HG02678 (cell line): Measurements from ENCODE around the gene MAG.
A peak's percentile ranks its signal among the peaks of the same experiment; 100 is the strongest.

Experiments used
- ATAC-seq: cut with Tn5 transposase; IDR thresholded peaks from one replicate; pipeline ENCODE4 v1.9.1; 2021; ENCODE audit warnings: mild to moderate bottlenecking, moderate library complexity; ENCODE audit not compliant: unreplicated experiment

The MAG gene

DNA sequence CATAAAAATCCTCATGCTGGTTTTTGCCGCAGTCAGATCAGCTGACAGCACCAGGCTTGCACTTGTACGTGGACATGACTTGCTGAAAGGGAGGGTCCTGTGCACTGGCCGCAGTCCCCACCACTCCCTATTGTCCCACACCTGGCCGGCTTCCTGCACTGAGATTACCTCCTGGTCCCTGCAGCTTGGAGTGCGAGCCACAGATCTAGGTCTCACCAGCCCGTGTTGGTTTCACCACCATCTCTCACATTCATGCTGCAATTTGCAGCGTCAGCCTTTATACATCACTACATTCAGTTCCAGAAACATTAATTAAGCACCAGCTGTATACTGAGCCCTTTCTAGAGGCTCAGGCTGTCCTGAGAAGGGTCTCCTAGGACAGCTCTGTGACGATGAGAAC lies 22.1 kb downstream of the MAG start:
- no peak for ATAC-seq

DNA sequence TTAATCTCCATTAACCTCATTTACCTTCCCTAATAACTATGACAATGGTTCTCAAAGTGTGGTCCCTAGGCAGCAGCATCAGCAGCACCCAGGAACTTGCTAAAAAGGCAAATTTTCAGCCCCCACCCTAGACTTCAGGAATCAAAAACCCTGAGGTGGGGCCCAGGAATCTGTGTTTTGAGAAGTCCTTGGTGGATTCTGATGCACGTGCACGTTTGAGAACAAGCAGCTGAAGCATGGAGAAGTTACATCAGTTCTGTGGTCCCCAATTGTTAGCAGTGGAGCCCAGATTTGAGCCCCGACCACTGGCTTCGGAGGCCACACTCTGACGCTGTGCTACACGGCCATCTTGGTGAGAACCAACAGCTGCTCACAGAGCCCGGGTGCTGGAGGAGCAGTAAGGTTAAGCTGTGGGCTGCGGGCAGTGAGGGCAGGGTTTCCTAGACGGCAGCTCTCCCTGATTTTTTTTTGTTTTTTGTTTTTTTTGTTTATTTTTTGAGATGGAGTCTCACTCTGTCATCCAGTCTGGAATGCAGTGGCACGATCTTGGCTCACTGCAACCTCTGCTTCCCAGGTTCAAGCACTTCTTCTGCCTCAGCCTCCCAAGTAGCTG lies 23.0 kb downstream of the MAG start:
- no peak for ATAC-seq

DNA sequence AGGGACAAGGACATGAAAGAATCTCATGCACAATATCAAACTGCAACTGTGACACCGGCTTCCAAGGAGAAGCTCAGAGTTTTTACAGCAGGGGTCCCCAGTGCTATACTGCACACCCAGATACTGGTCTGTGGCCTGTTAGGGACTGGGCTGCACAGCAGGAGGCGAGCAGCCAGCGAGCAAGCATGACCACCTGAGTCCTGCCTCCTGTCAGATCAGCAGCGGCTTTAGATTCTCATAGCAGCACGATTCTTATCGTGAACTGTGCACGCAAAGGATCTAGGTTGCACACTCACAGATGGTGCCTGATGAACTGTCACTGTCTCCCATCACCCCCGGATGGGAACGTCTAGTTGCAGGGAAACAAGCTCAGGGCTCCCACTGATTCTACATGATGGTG lies 23.9 kb downstream of the MAG start:
- no peak for ATAC-seq

- ATAC-seq, result no peak
These were observed 24.6 kb downstream of the MAG start for GRCh38 chr19:35316560-35316959.

DNA sequence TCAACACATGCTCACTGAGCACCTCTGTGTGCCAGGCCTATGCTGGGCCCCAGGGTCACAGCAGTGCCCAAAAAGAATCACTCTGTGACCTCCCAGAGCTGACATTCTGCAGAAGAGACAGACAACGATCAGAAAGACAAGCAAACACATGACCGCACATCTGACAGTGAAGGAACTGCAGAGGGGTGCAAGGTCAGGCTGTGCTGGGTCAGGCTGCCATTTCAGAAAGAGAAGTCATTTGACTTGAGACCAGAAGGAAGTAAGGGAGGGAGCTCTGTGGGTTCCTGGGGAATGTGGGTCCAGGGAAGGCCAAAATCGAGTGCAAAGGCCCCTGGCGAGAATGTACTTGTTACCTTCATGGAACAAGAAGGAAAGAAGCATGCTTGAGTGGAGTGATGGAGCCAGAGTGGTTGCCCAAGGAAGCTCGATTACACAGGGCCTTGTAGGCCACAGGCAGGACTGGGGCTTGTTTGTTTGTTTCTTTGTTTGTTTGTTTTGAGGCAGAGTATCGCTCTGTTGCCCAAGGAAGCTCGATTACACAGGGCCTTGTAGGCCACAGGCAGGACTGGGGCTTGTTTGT lies 25.6 kb downstream of the MAG start:
- ATAC-seq, result no peak

DNA sequence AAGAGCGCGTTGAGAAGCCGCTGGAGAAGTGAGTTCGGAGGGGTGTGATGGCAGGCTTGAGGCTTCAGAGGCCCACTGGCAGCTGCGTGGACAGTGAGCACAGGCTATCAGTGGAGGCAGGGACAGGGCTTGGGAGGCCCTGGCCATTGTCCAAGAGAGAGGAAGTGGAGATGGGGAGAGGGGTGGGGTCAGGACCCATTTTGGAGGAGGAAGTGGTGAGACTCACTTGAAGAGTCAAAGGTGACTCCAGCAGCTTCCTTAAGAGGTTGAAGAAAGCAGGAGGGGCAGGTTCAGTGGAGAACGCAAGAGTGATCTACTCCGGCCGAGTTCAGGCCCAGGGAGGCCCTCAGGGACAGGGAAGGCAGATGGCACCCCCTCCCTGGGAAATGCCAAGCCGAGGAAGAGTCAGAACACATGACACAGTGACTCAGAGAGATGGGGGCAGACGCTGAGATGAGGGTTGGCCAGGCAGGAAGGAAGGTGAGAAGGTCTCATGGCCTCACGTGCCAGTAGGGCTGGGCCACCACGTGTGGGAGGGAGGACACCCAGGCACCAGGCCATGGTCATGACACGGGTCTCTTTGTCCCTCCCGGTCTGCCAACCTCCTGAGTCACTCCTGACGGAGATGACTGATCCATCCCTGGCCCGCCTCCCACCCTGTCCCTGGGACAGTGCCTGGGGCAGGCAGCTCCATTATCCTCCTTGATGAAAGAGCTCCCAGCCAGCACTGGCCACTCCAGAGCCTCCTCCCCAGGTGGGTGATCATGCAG lies 26.9 kb downstream of the MAG start:
- no peak for ATAC-seq

- no peak for ATAC-seq
These were observed 28.2 kb downstream of the MAG start for GRCh38 chr19:35320065-35320713.

DNA sequence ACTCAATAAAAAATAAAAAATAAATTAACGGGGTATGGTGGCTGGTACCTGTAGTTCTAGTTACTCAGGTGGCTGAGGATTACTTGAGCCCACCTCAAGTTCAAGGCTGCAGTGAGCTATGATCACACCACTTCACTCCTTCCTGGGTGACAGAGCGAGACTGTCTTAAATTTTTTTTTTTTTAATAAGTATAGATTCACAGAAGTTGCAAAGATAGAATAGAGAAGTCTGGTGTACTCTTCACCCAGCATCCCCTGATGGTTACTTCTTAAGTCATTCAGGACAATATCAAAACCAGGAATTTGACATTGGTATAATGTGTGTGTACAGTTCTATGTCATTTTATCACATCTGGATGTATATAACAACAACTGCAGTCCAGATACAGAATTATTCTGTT lies 29.3 kb downstream of the MAG start:
- ATAC-seq, result no peak

GRCh38 chr19:35322014-35322413 lies 30.1 kb downstream of the MAG start:
- ATAC-seq, result no peak

GRCh38 chr19:35327642-35328041 lies 35.7 kb downstream of the MAG start:
- no peak for ATAC-seq

- no peak for ATAC-seq
These were observed 36.9 kb downstream of the MAG start, which contains the start of gene CD22 for GRCh38 chr19:35328851-35329285. TSS of gene CD22 (plus strand) at chr19:35329187. CDS start at chr19:35332041, 2,854 bp downstream.

- ATAC-seq, result no peak
These were observed 37.4 kb downstream of the MAG start for GRCh38 chr19:35329323-35329722.

- ATAC-seq, result peak; percentile 56
These were observed 38.5 kb downstream of the MAG start for GRCh38 chr19:35330475-35330874.

DNA sequence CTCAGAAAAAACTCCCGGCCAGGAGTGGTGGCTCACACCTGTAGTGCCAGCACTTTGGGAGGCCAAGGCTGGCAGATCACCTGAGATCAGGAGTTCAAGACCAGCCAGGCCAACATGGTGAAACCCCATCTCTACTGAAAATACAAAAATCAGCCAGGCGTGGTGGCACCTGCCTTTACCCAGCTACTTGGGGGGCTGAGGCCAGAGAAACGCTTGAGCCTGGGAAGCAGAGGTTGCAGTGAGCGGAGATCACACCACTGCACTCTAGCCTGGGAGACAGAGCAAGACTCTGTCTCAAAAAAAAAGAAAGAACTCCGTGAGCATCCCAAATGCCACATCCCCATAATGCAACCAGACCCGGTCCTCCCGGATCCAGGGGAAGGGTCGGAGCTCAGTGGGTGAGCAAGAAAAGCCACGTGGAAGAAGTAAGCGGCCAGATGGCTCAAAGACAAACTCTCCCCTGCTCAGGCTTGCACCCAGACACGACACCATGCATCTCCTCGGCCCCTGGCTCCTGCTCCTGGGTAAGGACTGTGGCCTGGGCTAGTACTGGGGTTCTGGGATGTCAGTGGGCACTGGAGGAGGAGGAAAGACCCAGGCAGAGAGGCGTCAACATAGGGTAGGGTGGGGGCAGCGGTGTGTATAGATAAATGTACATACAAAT lies 39.7 kb downstream of the MAG start:
- ATAC-seq, result no peak

DNA sequence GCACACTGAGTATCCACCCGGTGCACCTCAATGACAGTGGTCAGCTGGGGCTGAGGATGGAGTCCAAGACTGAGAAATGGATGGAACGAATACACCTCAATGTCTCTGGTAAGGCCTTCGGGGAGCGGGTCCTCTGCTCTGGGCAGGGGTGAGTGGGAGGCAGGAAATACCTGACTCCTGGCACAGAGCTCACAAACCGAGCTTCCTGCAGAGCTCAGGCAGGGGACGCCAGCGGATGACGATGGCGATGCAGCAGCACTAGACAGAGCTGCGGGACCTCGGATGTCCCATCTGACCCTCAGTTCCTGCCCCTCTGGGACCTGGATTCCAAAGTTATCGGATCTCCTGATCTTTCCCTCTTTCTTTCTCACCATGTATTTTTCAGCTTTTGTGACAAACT lies 40.9 kb downstream of the MAG start:
- no peak for ATAC-seq

DNA sequence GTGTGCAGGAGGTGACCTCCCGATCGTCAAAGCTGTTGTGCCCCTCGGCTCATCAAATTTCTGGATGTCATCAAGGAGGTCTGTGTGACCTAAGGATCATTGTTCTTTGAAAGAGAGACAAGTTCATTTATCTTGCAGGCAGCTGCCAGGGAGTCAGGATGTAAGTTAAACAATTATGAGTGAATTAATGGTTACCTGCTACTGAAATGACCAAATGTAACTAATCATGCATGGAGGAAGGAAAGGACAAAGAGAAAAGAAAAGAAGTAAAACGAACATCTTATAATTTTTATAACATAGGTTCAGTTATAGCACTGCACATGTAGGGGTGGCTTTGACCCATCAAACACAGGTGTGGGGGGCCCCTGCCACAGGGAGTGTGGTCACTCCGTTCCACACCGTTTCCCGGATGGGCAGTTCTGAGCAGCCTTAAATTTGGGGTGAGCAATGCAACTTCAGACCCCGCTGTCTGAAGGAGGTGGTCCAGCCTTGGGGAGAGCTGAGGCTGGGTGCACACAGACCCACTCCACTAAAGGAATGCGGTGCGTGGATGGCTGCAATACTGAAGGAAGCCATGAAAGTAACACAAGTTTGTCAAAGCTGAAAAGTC lies 42.3 kb downstream of the MAG start:
- ATAC-seq, result no peak

DNA sequence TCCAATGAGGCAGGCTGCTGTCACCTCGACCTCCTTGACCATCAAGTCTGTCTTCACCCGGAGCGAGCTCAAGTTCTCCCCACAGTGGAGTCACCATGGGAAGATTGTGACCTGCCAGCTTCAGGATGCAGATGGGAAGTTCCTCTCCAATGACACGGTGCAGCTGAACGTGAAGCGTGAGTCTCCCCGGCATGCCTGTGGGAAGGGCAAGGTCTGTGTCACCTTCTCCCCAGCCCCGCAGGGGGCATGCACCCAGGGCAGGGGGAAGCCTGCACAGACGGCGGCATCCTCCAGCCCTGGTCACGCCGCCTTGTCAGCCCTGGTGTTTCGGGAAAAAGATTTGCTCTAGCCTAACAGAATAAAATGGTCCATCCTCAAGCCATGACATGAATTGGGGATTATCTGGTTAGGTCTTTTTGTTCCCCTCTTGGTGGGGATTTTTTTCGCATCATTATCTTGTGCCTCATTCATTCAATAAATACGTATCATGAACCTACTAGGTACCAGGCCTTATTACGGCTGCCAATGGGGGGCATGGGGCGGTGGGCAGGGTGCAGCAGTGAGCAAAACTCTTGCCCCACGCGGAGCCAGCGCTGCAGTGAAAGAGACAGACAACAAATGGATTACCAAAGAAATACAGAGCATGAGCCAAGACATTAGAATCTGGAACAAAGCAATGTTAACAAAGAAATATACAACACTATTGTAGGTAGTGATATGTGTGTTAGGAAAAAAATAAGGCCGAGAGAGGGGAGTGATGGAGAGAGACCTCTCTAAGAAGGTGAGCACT lies 44.4 kb downstream of the MAG start:
- ATAC-seq, result no peak

DNA sequence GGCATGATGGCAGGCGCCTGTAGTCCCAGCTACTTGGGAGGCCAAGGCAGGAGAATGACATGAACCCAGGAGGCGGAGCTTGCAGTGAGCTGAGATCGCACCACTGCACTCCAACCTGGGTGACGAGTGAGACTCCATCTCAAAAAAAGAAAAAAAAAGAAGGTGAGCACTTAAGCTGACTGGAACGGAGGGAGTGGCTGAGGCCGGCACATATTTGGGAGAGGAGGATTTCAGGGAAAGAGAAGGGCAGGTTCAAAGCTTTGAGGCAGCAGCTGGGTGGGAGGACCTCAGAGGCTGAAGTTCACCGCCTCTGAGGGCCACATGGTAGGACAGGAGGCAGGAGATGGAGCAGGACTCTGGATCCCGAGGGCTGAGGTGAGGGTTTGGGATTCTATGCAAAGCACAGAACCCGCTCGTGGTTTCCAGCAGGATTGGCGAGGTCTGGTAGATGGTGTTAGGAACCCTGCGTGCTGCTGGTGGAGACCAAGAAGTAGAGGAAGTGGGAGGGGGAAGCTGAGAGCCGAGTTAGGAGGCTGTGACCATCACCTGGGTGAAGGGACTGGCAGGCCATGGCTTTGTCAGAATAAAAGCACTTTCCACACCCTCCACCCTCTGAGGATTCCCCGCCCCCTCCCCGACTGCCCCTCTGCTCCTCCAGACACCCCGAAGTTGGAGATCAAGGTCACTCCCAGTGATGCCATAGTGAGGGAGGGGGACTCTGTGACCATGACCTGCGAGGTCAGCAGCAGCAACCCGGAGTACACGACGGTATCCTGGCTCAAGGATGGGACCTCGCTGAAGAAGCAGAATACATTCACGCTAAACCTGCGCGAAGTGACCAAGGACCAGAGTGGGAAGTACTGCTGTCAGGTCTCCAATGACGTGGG lies 45.4 kb downstream of the MAG start:
- no peak for ATAC-seq

DNA sequence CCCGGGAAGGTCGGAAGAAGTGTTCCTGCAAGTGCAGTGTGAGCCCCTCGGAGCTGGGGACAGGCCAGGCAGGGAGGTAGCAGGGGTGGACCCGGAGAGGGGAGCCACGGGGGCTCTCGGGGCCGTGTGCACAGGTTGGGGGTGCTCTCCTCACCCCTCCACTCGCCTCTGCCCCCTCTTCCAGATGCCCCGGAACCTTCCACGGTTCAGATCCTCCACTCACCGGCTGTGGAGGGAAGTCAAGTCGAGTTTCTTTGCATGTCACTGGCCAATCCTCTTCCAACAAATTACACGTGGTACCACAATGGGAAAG lies 46.0 kb downstream of the MAG start:
- ATAC-seq, result no peak
